Activated CD4-positive, alpha-beta T cell treated with anti-CD3 and anti-CD28 coated beads, Interleukin-2, amount 50 U/mL, for 48 hours (primary cell): ENCODE measurements around the gene TMEM107.
"Not testable (repeated sequence)": the region's sequence is repeated elsewhere in the genome, so short reads cannot be mapped to it uniquely, and the experiment has no call there.

ENCODE experiments used
- DNase-seq, 2 experiments: peaks; one replicate each; pipeline ENCODE4 v3.0.0-alpha.2; 2020

The TMEM107 gene

DNA sequence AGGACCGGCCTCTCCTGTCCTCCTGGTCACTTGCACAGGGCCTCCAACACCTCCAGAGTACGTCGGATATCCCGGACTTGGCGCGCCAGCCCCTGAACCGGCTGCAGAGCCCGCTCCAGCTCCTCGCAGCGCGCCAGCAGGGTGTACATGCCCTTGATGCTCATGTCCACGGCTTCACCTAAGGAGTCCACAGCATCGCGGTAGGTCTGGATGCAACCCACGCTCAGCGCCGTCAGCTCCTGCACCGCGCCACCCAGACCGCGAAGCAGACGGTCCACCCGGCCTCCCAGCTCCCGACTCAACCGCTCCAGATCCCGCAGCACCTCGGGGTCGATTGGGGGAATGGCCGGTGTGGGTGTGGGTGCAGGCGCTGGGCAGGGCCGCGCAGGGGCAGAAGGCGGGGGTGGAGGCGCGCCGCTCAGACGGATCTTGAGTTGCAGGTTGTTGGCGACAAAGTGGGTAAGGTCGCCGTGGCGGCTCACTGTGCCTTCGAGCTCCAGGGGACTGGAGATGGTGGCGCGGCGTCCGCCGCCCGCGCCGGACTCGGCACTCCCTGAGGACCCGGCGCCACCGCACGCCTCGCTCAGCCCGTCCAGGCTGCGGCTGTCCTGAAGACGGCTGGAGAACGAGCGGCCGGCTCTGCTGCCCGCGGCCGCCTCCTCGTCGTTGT is 13.0 kb upstream of the TMEM107 start:
- peak in 1 of 2 experiments; percentile 37 for DNase-seq

GRCh38 chr17:8188263-8188839 is 12.2 kb upstream of the TMEM107 start:
- DNase-seq = no peak

- peak; percentile 94 to 95 for DNase-seq
Observed at GRCh38 chr17:8187517-8188262, 11.5 kb upstream of the TMEM107 start.

DNA sequence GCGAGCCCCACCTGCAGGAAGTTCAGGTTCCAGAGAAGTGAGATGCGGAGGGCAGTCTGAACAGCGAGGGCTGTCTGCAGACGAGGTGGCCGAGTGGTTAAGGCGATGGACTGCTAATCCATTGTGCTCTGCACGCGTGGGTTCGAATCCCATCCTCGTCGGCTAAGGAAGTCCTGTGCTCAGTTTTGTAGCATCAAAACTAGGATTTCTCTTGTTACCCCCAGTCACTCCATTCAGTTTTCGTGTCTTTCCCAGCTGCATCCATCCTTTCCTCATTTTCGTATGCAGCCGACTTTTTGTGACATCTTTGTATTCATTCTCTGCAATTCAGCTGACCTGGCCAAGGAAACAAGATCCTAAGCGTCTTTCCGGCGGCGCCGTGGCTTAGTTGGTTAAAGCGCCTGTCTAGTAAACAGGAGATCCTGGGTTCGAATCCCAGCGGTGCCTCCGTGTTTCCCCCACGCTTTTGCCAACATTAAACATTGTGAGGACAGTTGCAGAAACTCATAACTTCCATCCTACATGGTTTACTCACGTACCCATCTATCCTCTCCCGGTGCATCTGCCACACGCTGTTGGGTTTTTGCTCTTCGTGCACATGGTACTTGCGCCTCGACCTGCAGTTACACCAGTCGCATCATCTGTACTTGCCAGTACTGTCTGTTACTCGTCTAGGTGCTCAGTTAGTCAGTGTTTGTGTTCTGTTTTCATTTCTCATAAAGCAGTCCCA is 10.8 kb upstream of the TMEM107 start:
- DNase-seq = peak; percentile 99

DNA sequence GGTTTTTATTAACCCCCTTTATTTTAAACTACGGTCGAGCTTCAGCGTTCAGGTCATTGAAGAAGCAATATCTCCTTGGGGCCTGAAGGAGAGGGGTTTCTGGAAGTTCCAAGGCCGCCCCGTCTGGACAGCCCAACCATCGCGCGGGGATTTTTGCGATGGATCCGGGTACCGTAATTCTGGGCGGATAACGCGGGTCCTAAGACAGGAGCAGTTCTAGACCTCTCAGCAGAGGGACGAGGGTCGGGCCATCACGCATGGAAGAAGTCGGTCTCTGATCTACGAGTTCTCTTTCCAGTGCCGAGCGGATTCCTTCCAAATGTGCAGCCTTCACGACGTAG is 10.2 kb upstream of the TMEM107 start:
- DNase-seq = no peak

DNA sequence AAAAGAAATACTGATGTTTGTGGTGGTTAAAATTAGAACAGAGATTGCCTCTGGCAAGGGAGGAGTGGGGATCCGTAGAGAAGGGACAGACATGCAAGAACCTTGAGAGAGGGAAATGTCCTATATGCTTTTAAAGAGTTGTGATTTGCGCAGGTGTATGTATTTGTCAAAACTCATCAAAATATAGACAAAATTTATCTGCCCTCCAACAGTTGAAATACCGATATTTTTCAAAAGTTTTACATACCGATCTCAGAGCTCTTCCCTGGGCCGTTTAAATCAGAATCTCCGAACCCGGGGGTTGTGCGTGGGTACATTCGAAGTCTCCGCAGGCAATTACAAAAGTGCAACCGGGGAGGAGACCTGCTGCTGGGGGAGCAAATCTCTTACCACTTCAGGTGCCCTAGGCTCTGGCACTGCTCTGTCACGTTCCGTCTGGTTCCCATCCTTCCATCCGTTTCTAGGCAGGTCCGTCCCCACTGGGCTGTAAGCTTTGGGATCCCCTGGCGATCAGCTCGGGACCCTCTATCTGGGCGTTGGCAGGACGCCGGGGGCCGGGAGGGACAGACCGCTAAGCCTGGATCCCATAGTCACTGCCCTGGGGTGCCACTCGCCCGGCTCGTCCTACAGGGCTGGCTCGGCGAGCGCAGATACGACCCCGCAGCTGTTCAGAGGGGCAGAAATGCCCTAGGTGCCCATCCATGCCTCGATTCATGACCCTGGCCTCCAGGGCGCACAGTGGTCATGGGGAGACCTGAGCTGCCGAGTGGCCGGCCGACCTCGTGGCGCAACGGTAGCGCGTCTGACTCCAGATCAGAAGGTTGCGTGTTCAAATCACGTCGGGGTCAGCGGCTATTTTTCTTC is 9.6 kb upstream of the TMEM107 start:
- peak; percentile 95 to 96 for DNase-seq

GRCh38 chr17:8176998-8177731 is 985 bp upstream of the TMEM107 start:
- DNase-seq = no peak

GRCh38 chr17:8175795-8176196 is 384 bp downstream of the TMEM107 start:
- peak in 1 of 2 experiments; percentile 28 for DNase-seq

DNA sequence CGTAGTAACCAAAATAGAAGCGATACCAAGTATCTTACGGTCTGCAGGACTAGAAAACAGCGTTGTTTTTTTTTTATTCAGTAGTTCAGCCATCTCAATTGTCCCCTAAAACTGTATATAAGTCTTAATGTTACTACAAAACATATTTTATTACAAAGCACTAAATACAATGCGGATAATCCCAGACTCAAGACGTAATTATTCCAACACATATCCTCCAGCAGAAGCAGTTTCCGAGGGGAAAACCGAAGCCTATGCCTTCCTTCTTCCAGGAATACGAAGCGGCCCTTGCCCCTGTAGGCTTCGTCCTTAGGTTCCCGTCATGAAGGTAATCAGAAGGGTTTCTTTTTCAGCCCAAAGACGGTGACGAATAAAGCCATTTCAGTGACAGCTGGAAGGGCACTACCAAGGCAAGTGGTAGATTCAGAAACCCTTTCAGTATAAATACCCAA is 2.3 kb downstream of the TMEM107 start:
- DNase-seq = no peak

GRCh38 chr17:8173056-8173870 is 2.9 kb downstream of the TMEM107 start:
- DNase-seq = peak; percentile 76 to 84

- DNase-seq = not testable (repeated sequence)
Observed at GRCh38 chr17:8170186-8170585, 6.0 kb downstream of the TMEM107 start.

DNA sequence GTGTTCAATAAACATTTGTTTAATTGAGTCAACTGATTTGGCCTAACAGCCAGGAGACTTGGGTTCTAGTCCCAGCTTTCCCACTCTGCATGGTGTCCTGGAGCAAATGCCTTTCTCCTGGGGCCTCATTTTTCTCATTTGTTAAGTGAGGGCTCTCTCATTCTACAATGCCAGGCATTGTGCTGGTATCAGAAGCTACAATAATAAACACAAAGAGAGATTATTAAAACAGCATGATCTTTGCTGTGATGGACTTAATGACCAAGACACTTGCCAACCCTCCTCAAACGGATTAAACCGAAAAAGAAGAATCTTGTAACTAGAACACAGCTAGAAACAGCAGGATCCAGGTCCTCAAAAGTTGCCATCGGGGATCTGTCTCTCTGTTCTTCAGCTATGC is 8.7 kb downstream of the TMEM107 start:
- no peak for DNase-seq

- DNase-seq = no peak
Observed at GRCh38 chr17:8166731-8167130, 9.4 kb downstream of the TMEM107 start.

GRCh38 chr17:8164815-8165131 is 11.4 kb downstream of the TMEM107 start:
- DNase-seq = no peak

DNA sequence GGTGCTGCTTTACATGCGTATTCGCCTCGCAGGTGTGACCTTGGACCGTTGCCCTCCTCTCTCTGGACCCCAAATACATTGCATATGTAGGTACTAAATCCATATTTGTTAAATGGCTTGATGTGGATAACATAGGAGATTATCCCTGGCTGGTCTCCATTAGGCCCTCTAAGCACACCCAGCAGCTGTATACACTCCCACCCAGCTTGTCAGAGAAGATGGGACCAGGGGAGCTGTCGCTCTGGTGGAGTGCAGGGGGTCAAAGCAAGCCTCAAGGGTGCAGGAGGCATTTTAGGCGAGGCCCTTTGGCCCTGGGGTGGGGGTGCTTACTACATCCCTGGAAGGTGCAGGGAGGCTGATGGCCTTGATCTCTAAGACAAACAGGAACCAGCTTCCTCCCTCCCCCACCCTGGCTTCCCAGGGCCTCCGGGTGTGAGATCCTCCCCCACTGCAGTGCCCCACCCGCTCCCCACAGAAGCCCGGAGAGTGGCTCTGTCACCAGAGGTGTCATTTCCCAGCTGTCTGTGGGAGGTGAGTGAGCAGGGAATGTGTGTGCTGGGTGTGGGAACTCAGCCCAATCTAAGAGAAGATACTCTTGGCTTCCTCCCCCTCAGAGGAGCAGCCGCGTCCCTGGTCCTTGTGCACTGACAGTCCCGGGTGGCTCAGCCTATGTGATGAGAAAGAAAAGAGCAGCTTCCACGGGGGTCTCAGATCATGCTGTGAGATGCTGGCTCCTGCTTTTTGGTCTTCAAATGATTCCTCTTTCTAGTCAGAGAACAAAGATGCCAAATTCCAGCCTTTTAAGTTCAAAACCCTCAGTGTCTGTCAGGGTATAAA is 12.0 kb downstream of the TMEM107 start:
- DNase-seq = peak; percentile 84 to 90

- peak; percentile 34 to 51 for DNase-seq
Observed at GRCh38 chr17:8162997-8163977, 12.9 kb downstream of the TMEM107 start.

- DNase-seq = peak; percentile 77
Observed at GRCh38 chr17:8162233-8162996, 13.8 kb downstream of the TMEM107 start, which contains the start of gene VAMP2. Gene VAMP2 (minus strand): TSS chr17:8162948. CDS start chr17:8162879, 69 bp downstream.
